NCI-H1694 (cell line): ENCODE results near the gene HBP1.
A peak's percentile ranks its signal among the peaks of the same experiment; 100 is the strongest.
"Not testable (repeated sequence)": the region's sequence is repeated elsewhere in the genome, so short reads cannot be mapped to it uniquely, and the experiment has no call there.

ENCODE experiments used
- DNase-seq: peaks from one replicate; lab custom pipeline; 2025; lab: John Stamatoyannopoulos, UW

The HBP1 gene

DNA sequence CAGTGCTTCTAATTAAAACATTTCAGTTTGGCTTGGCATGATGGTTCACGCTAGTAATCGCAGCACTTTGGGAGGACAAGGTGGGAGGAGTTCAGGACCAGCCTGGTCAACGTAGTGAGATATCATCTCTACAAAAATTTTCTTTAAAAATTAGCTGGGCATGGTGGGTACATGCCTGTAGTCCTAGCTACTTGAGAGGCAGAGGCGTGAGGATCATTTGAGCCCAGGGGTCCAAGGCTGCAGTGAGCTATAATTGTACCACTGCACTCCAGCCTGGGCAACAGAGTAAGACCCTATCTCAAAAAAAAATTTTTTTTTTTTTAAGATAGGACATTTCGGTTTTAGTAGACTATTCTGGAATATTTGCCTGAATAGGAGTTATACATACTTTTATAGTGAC lies 12.4 kb downstream of the HBP1 start:
- no peak for DNase-seq

DNA sequence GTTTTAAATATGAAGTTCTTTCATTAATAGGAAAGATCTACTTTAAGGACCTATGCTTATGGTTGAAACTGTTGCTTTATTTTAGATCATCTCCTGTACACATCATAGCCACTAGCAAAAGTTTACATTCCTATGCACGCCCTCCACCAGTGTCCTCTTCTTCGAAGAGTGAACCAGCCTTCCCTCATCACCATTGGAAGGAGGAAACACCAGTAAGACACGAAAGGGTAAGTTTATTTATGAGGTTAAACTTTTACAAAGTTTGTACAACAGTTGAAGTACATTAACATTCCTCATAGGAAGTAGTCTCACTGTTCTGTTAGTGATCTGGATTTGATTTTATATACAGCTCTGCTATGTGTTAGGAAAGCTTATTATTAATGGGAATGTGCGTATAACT lies 16.9 kb downstream of the HBP1 start:
- DNase-seq: no peak

DNA sequence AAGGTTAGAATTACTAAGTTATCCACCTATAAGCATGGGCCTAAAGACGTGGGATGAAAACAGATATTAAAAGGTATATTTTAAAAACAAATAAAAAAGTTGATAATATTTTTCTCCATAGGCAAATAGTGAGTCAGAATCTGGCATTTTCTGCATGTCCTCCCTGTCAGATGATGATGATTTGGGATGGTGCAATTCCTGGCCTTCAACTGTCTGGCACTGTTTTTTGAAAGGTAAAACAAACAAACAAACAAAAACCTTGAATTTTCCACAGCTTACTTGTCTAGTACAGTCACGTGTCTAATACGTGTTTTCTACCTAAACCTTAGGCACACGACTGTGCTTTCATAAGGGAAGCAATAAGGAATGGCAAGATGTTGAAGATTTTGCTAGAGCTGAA lies 17.4 kb downstream of the HBP1 start:
- DNase-seq: no peak

DNA sequence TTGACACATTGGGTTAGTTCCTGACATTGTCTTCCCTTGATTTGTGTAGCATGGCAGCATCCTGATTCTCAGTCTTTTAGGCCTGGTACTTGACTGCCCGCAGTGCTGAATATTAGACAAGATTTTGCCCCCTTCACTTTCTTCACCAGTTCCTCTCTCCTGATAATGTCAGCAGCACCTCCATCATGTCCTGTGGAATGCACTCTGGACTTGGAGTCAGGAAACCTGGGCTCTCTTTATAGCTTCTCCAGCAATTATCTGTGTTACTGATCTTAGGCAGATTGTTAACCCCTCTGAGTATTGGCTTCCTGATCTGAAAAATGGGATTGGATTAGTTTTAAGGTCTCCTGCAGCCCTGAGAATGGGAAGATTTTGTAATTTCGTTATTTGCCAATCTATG lies 19.0 kb downstream of the HBP1 start:
- no peak for DNase-seq

DNA sequence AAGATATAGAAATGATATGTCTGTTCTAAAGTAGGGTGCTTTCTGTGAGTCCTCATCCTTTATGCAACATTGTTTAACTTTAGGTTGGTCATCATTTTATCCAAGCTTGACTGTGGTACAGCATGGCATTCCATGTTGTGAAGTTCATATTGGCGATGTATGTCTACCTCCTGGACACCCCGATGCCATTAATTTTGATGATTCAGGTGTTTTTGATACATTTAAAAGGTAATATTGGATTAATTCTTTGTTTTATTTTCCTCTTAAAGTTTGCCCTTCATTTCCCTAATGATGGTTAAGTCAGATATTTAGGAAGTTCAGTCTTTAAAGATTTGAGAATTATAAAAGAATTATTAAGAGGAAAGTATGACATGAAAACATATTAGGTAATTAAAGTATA lies 21.3 kb downstream of the HBP1 start:
- no peak for DNase-seq

DNA sequence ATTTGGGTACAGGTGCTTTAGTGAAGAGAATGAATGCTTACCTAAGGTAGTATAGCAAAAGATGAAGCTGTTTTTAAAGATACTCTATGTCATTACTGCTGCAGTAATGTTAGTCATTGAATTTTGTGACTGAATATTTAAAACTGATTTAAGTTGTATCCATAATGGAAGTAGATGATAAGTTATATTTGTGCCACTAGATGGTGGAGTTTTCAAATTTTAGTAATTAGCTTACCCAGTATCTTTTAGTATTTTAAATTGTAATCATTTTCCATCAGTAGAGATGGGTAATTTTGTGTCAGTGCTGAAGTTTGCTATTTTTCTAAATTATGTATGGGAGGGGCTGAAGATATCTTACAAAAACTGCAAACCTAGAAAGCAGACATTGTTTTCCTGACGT lies 25.2 kb downstream of the HBP1 start:
- no peak for DNase-seq

DNA sequence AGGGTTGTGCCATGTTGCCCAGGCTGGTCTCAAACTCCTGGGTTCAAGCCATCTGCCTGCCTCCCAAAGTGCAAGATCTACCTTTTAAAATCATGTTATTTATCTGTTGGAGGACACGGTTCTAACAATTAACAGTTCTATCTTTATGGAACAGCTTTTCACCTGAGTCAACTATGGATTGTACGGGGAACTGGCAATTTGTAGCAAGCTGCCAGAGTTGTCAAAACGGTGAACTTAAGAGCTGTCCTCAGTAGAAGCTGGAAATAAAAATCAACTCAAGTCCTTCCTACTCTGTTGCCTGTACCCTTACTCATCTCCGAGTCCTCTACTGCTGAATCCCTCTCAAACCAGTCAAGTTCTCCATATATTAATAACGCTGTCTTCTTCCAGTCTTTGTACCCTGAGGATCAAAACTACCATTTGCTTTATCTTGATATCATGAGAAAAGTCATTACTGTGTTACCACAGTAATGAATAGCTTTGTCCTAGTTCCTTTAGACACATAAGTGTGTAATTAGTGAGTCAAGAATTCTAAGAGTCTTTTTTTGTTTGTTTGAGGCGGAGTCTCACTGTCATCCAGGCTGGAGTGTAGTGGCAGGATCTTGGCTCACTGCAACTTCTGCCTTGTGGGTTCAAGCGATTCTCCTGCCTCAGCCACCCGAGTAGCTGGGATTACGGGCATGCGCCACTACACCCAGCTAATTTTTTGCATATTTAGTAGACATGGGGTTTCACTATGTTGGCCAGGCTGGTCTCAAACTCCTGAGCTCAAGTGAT lies 28.2 kb downstream of the HBP1 start:
- no peak for DNase-seq

DNA sequence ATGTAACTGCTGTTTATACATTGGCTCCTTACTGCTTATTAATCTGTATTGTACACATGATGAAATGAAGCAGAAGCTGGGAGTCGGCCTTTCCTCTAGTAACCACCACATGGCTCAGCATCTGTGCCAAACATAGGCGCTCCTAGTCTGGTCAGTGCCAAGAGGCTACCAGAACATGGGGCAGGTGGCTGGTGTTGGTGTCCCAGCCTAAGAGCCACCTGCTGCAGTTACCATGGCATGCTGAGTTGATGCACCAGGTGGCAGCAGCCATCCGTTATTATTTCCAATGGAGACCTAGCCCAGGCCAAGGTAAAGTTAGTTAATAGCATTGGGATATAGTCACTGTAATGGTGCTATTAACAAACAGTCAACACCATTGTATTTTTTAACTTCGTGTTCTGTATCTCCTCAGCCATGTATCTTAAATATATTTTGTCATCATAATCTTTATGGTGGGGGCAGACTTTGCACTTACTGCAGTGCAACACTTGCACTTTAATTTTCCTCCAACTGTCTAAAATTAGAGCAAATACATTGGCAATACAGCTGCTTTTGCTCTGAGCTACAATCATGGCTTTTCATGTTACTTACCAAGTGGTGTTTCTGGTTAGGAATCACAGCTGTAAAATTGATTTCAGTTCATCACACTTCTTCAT lies 33.1 kb downstream of the HBP1 start:
- DNase-seq: peak; percentile 80

DNA sequence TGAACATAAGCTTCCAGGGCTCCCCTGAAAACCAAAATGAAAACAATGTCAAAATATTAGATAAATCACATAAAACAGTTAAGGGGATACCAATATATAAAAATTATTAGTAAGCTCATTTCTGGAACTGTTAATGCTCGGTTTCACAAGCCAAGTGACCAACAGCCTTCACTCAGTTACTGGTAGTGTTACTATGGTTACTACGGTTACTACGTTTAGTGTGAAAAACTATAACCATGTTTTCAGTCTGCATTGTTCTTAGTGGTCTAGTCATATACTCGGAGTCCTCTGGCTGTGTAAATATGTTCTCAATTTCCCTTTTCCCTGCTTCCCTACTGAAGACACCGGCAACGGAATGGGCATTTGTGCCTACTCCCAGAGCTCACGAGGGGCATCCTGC lies 34.8 kb downstream of the HBP1 start:
- no peak for DNase-seq

DNA sequence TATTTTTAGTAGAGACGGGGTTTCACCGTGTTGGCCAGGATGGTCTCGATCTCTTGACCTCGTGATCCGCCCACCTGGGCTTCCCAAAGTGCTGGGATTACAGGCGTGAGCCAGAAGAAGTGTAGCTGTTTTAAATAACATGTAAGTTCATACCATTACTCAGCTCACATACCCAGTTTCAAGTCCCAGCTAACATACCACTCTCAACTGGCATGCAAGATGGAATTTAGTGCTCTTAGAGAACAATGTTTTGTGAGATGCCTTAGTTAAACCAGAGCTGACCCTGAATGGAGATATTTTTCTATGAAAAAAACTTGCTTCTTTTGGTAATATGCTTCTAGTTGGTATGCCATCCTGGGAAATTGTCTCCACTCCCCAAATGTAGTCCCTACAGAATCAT lies 37.3 kb downstream of the HBP1 start:
- DNase-seq: no peak

DNA sequence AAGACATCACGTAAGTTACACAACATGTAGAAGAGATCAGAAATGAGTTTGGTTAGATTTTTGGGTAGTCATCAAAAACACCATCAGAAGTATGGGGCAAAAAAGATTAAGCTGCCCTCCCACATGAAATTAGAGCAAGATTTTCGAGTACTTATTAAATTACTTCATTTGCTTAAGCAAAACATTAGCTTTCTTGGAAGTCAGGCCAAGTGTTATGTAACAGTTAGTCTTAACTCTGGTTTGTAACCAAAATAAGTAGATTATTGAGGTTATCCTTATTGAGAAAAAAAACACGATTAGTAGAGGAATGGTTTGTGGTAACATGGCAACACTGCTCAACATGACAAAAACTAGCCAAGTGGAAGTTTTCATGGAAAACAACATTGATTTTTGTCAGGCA lies 37.9 kb downstream of the HBP1 start:
- DNase-seq: no peak

DNA sequence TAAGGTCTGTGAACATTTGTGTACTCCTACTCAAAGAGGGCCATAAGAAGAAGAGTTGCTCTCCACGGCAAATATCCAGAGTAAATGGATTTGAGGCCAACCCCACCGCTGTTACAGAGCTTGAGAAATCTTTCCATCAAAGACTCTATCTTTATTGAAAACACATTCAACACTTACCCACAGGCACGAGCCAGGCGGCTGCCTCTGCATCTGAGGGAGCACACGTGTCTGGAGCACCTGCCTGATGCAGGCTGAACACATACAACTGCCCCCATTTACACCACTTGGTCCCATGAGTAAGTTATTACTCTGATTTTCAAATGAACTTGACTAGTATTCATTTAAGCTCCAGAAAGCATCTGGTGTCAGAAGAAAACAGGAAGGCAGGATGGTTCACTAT lies 38.7 kb downstream of the HBP1 start:
- DNase-seq: no peak

DNA sequence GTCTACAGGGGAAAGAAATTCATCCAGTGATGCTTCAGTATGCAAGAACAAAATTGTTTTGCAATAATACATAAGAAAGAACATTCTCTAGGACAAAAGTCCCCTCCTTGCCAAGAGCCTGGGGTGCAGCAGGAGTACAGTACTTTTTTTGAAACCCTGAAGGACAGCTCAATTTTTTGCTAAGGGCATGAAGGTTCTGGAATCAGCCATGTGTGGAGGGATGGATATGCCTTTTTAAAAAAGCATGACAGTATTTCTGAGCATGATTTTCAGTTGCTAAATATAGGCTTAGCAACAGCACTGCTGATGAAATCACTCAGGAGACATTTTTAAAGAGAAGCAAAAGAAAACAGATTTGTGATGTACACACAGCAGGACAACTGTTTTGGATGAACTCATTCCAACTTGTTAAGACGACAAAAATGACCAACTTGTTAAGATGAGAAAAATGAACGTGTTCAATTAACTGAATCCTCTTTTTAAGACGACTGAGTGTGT lies 39.3 kb downstream of the HBP1 start:
- no peak for DNase-seq

DNA sequence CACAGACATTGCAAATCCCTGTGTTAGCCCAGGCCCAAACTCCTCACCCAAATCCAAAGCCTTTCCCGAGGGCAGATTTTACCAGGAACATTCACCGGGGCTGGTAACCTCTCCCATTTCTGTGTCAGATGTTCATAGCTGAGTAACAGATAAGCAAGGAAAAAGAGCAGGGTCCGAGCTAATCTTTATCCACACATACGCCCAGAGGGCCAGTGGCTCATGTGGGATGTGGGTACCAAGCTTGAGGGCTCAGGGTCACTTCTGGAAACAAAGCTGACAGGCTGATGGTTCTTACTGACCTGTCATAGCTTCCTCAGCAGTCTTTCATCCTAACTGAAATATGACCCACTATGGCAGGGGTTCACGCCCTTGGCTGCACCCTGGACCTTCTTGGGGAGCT lies 39.8 kb downstream of the HBP1 start:
- no peak for DNase-seq

DNA sequence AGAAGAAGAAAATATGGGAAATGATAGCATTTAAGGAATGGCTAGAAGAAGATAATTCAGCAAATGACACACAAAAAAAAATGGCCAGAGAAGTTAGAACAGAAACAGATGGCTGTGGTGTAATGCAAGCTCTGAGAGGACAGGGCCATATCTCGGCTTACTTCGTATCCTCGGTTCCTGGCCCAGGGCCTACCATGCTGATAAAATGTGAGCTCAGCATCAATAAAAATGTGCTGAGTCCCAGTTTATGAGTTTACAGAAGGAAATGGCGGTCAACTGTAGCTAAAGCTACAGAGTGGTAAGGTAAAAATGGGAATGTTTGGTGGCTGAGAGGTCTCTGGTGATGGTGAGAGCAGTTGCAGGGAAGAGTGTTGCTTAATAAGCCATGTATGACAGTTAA lies 40.8 kb downstream of the HBP1 start:
- no peak for DNase-seq

DNA sequence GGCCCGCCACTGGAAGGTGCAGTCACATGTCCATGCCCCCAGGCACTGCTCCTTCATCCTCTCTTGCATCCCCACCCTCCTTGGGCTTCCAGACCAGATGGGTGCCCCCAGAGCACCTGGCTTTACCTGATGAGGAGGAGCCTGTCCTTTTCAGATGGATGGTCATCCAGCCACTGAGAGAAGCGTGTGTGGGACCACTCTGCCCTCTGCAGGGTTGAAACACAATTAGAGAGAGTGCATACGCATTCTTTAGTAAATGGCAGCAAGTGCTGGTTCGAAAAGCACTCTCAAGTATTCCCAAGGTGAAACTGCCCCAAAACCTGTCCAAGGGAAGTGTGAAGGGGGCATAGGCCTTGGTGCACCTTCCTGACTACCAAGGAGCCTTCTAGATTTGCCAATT lies 41.6 kb downstream of the HBP1 start:
- DNase-seq: no peak

DNA sequence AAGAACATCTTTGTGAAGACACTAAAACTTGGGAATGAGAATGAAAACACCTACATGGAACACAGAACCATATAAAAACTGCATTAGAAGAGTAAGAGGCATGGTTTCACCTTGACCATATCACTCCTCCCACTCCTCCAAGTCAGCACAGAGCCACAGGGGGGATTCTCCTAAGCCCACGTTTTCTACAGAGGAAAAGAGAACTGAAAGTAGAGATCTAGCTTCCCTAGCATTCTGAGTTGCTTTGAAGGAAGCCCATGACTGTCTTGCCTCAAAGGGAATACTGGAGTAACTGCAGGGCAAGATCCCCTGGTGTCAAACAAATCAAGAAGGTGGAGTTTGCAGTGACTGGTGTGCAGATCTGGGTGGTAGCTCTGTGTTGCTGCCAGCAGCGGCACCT lies 43.9 kb downstream of the HBP1 start:
- DNase-seq: no peak

DNA sequence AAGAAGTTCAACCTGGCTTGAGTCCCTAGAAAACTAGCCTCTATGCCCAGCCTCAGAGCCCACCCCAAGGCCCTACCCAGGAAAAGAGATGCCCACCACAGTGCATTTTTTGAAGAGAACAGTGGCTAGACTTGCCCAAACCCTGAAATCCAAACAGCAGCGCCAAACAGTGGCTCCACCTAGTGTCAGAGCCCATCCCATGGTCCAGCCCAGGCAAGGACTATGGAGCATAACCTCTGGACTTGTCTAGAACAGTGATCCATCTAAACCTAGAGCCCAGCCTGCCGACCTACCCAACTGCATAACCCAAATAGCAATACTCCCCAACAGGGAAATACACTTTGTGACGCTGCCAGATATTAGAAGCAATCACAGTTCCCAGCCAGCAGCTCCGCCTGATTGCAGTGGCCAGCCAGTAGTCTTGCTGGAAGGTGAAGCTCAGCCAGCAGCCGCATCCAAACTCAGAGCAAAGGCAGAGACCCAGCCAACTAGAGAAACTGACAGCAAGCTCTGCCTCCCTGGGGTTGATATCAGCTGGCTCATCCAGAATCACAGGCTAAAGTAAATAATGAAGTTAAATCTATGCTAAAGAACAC lies 44.5 kb downstream of the HBP1 start:
- no peak for DNase-seq

DNA sequence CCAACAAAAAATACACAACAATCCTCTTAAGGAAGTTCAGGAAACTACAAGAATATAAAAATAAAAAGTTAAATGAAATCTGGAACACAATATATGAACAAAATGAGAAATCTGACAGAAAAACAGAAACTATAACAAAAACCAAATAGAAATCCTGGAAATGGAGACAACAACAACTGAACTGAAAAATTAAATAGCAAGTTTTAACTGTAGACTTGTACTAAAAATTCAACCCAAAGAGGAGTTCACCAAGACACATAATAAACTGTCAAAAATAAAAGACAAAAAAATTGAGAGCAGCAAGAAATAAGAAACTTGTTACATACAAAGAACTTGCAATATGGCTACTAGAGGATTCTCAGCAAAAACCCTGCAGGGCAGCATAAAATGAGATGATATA lies 45.1 kb downstream of the HBP1 start:
- DNase-seq: no peak

DNA sequence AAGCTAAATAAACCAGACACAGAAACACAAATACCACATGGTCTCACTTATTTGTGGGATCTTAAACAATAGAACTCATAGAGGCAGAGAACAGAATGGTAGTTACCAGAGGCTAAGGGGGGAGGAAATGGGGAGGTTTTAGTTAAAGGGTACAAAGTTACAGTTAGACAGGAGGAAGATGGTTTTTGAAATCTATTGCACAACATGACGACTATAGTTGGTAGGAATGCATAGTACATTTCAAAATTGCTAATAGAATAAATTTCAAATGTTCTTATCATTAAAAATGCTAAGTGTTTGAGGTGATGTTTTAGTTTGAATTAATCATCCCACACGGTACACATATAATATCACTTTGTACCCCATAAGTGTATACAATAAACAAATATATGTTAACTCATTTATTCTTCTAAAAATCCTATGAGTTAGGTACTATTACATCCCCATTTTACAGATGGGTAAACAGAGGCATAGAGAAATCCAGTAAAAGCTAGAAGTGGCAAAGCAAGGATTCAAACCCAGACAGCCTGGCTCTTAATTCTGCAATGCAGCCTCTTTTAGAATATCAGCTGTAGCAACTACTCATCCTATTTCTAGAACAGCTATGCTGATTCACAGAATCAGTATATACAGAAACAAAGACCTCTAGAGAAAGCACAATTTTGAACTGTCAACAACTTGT lies 50.9 kb downstream of the HBP1 start:
- DNase-seq: no peak

DNA sequence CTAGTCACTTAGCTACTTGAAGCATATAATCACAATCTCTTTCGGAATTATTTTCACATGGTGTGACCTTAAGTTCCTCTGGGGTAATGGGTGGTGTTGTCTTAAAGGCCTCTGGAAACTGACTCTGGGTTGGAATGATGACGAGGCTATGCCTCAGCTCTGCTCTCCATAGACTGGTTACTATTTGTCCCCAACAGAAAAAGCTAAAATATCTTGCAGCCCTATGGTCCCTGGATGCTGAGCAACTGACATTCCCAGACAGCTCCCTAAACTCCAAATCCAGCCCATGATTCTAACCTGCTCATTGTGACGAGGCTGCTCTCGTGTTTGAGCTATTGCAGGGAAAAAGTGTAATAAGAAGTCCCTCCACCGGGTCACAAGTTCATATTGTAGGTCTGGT lies 51.6 kb downstream of the HBP1 start:
- no peak for DNase-seq

DNA sequence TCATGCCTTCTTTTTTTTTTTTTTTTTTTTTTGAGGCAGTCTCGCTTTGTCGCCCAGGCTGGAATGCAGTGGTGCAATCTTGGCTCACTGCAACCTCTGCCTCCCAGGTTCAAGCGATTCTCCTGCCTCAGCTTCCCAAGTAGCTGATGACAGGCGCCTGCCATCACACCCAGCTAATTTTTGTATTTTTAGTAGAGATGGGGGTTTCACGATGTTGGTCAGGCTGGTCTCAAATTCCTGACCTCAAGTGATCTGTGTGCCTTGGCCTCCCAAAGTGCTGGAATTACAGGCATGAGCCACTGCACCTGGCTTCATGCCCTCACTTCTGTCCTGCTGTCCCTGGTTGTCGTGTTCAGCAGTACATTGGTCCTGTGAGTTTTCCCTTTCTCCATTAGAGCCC lies 52.0 kb downstream of the HBP1 start:
- not testable (repeated sequence) for DNase-seq
